Neural progenitor cell (in vitro differentiated cells): ENCODE data around the gene ACAA1. TPM values are rescaled to one million over a fixed set of nuclear protein-coding genes. Genes with fewer than 3 reads are reported as not detected.
A peak's percentile ranks its signal among the peaks of the same experiment; 100 is the strongest.

Experiments
- DNase-seq: peaks from one replicate; pipeline ENCODE4 v3.0.0-alpha.2; 2016; ENCODE audit warnings: low spot score
- H2AFZ ChIP-seq: fragments of 200-600 bp; sonication (generic); replicated peaks from 2 replicates; pipeline ENCODE4 v1.6.1; 2016; ENCODE audit warnings: antibody characterized with exemption
- H3F3A ChIP-seq: fragments of 200-600 bp; sonication (generic); 2 replicates; pipeline ENCODE4 v1.6.1; 2016; ENCODE audit warnings: antibody characterized with exemption, low read depth
- H3K27ac ChIP-seq: fragments of 200-600 bp; sonication (generic); 2 replicates; pipeline ENCODE4 v1.5.1; 2016; ENCODE audit warnings: mild to moderate bottlenecking
- H3K27me3 ChIP-seq: fragments of 200-600 bp; sonication (generic); 2 replicates; pipeline ENCODE4 v1.6.1; 2016; ENCODE audit warnings: mild to moderate bottlenecking, moderate library complexity
- H3K36me3 ChIP-seq: fragments of 200-600 bp; sonication (generic); 2 replicates; pipeline ENCODE4 v1.5.1; 2016
- H3K4me1 ChIP-seq: fragments of 200-600 bp; sonication (generic); 2 replicates; pipeline ENCODE4 v1.6.1; 2016; ENCODE audit warnings: mixed run types
- H3K4me2 ChIP-seq: fragments of 200-600 bp; sonication (generic); 2 replicates; pipeline ENCODE4 v1.6.1; 2016
- H3K4me3 ChIP-seq: fragments of 200-600 bp; sonication (generic); 2 replicates; pipeline ENCODE4 v1.5.1; 2016
- H3K79me2 ChIP-seq: fragments of 200-600 bp; sonication (generic); 2 replicates; pipeline ENCODE4 v1.6.1; 2016; ENCODE audit warnings: low read depth
- H3K9ac ChIP-seq: fragments of 200-600 bp; sonication (generic); 2 replicates; pipeline ENCODE4 v1.6.1; 2016
- H3K9me3 ChIP-seq: fragments of 200-600 bp; sonication (generic); 2 replicates; pipeline ENCODE4 v1.5.1; 2016; ENCODE audit warnings: low read depth
- H4K20me1 ChIP-seq: fragments of 200-600 bp; sonication (generic); 2 replicates; pipeline ENCODE4 v1.6.1; 2016; ENCODE audit warnings: low read depth
- H3K27ac Mint-ChIP-seq: 3 replicates; pipeline ENCODE4 v1.8.0; 2021; ENCODE audit warnings: mixed read lengths
- H3K27me3 Mint-ChIP-seq: 2 replicates; pipeline ENCODE4 v1.8.0; 2022; ENCODE audit warnings: low read depth, mild to moderate bottlenecking, inconsistent platforms, moderate library complexity, mixed read lengths; ENCODE audit not compliant: insufficient read depth
- H3K36me3 Mint-ChIP-seq: 3 replicates; pipeline ENCODE4 v1.8.0; 2021; ENCODE audit warnings: mixed read lengths
- H3K4me1 Mint-ChIP-seq: 3 replicates; pipeline ENCODE4 v1.8.0; 2021; ENCODE audit warnings: mixed read lengths
- H3K4me3 Mint-ChIP-seq: 3 replicates; pipeline ENCODE4 v1.8.0; 2021; ENCODE audit warnings: mild to moderate bottlenecking, moderate library complexity, mixed read lengths
- H3K9me3 Mint-ChIP-seq: 3 replicates; pipeline ENCODE4 v1.8.0; 2020; ENCODE audit warnings: mixed read lengths
- CTCF ChIP-seq: fragments of 200-600 bp; sonication (generic); IDR thresholded peaks from 2 replicates; pipeline ENCODE4 v1.5.1; 2017; ENCODE audit warnings: antibody characterized with exemption, mild to moderate bottlenecking
- EZH2 ChIP-seq: fragments of 200-600 bp; sonication (generic); IDR thresholded peaks from 2 replicates; pipeline ENCODE4 v1.6.1; 2017; ENCODE audit warnings: antibody characterized with exemption, mild to moderate bottlenecking, moderate library complexity
- EZH2phosphoT487 ChIP-seq: fragments of 200-600 bp; sonication (generic); IDR thresholded peaks from 2 replicates; pipeline ENCODE4 v1.6.1; 2017; ENCODE audit warnings: antibody characterized with exemption
- total RNA-seq: library from RNA; depleted of rRNA; stranded (reverse); fragments of >200 nt; gene quantifications from 2 replicates; pipeline ENCODE4 v1.2.3, GENCODE V29; 2015; ENCODE audit warnings: low replicate concordance

The ACAA1 gene
- total RNA-seq, 1 donor from 2014 or later, result 3.3 TPM

GRCh38 chr3:38141173-38141951, 4.4 kb upstream of the ACAA1 start:
- no peak overlapping the region for H3K4me3 Mint-ChIP-seq
- Histone ChIP-seq H3K4me2 (no peak overlapping the region), H3K36me3 (no peaks in the 10 kb centered on the region), H2AFZ (no peak overlapping the region), H3F3A (peaks cover 11% of the 10 kb centered on the region), H4K20me1 (peaks cover 2% of the 10 kb centered on the region), H3K27ac (no peak overlapping the region), H3K79me2 (peaks cover 15% of the 10 kb centered on the region), H3K9ac (no peak overlapping the region), H3K4me1 (peaks cover 8% of the 10 kb centered on the region), H3K9me3 (peaks cover under 1% of the 10 kb centered on the region), H3K27me3 (no peaks in the 10 kb centered on the region), H3K4me3 (no peak overlapping the region)
- peaks cover 9% of the 10 kb centered on the region for H3K4me1 Mint-ChIP-seq
- H3K36me3 Mint-ChIP-seq, result no peaks in the 10 kb centered on the region
- H3K27me3 Mint-ChIP-seq, result peaks cover 26% of the 10 kb centered on the region
- no peak for TF ChIP-seq EZH2phosphoT487
- TF ChIP-seq CTCF, result no peak
- no peak for TF ChIP-seq EZH2
- H3K27ac Mint-ChIP-seq, result no peak overlapping the region
- peaks cover 5% of the 10 kb centered on the region for H3K9me3 Mint-ChIP-seq
- no peak for DNase-seq

- peaks cover 2% of the 10 kb centered on the region for H3K9me3 Mint-ChIP-seq
- no peaks in the 10 kb centered on the region for H3K27me3 ChIP-seq
- H3K27ac Mint-ChIP-seq, result no peak overlapping the region
- no peak overlapping the region for H3K4me2 ChIP-seq
- DNase-seq, result no peak
- no peak overlapping the region for H3K27ac ChIP-seq
- H3F3A ChIP-seq, result peaks cover 11% of the 10 kb centered on the region
- no peak overlapping the region for H3K4me3 Mint-ChIP-seq
- H3K4me1 Mint-ChIP-seq, result peaks cover 17% of the 10 kb centered on the region
- no peaks in the 10 kb centered on the region for H3K9me3 ChIP-seq
- H3K9ac ChIP-seq, result no peak overlapping the region
- H3K36me3 Mint-ChIP-seq, result no peaks in the 10 kb centered on the region
- TF ChIP-seq EZH2phosphoT487 (no peak), CTCF (no peak), EZH2 (no peak)
- H2AFZ ChIP-seq, result no peak overlapping the region
- peaks cover 14% of the 10 kb centered on the region for H3K4me1 ChIP-seq
- peaks cover 26% of the 10 kb centered on the region for H3K27me3 Mint-ChIP-seq
- H4K20me1 ChIP-seq, result peaks cover 10% of the 10 kb centered on the region
- H3K4me3 ChIP-seq, result no peak overlapping the region
- peaks cover 23% of the 10 kb centered on the region for H3K79me2 ChIP-seq
- no peaks in the 10 kb centered on the region for H3K36me3 ChIP-seq
Observed at GRCh38 chr3:38140326-38141172, 3.6 kb upstream of the ACAA1 start.

GRCh38 chr3:38139652-38140051, 2.7 kb upstream of the ACAA1 start:
- TF ChIP-seq EZH2, result no peak
- no peak for TF ChIP-seq CTCF
- no peak for TF ChIP-seq EZH2phosphoT487
- H3K9me3 Mint-ChIP-seq, result no peaks in the 10 kb centered on the region
- Histone ChIP-seq H3K4me2 (peak overlapping the region; percentile 96), H3K9me3 (no peaks in the 10 kb centered on the region), H3K9ac (no peak overlapping the region), H4K20me1 (peaks cover 17% of the 10 kb centered on the region), H3K27me3 (no peaks in the 10 kb centered on the region), H3K79me2 (peaks cover 23% of the 10 kb centered on the region), H3F3A (peaks cover 11% of the 10 kb centered on the region), H3K4me3 (peak overlapping the region; percentile 72), H3K36me3 (no peaks in the 10 kb centered on the region), H2AFZ (no peak overlapping the region), H3K27ac (no peak overlapping the region), H3K4me1 (peaks cover 14% of the 10 kb centered on the region)
- H3K27ac Mint-ChIP-seq, result no peak overlapping the region
- peaks cover 24% of the 10 kb centered on the region for H3K4me1 Mint-ChIP-seq
- H3K36me3 Mint-ChIP-seq, result peaks cover 1% of the 10 kb centered on the region
- no peak for DNase-seq
- H3K4me3 Mint-ChIP-seq, result peak overlapping the region; percentile 93
- H3K27me3 Mint-ChIP-seq, result peaks cover 26% of the 10 kb centered on the region
